NCI-H510A treated with DMSO at 0.1 percent for 48 hours (cell line): Measurements from ENCODE around the gene SCN1A.
"Not testable (repeated sequence)": the region's sequence is repeated elsewhere in the genome, so short reads cannot be mapped to it uniquely, and the experiment has no call there.

ENCODE experiments used
- DNase-seq: peaks from one replicate; lab custom pipeline; 2025; lab: John Stamatoyannopoulos, UW

The SCN1A gene

DNA sequence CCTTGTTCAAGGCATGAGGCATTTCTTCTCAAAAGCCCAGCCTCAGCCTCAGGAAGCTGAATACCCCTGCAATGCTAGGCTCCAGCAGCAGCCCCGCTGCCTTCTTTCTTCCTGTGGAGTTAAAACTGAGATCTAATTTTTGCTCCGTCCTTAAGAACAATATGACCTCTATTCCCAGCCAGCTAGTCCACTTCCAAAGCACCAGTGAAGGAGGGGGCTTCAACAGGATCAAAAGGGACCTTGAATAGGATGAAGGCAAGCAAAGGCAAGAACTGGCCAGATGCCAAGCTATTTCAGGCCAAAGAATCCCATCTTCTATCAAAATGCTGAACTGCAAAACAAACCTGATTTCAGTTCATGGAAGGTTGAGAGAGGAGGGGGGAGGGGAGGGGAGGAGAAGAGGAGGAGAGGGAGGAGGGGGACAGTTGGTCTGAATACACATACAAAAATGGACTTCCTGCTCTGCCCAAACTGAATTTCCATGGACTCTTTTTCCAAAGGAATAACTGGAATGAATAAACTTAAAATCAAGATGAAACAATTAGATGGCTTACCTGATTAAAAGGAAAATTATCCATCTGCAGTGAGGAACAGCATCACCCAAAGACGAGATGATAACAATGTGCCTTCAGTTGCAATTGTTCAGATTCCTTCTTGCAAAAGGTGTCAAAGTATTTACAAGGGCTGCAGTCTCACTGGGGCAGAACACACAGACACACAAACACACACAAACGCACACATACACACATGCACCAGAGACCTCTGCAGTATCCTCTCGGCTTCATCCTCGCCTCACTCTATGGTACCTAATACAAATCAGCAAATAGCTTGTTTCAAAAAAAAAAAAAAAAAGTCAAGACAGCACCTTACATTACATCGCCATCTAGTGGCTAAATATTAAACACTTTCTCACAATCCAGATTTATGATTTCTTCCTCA lies at the start of gene SCN1A:
Gene SCN1A, minus strand, starts transcription at position 804 of the 939 bp plus-strand sequence. CDS start 54,399 bp downstream, outside the sequence.
- DNase-seq = peak; percentile 46

DNA sequence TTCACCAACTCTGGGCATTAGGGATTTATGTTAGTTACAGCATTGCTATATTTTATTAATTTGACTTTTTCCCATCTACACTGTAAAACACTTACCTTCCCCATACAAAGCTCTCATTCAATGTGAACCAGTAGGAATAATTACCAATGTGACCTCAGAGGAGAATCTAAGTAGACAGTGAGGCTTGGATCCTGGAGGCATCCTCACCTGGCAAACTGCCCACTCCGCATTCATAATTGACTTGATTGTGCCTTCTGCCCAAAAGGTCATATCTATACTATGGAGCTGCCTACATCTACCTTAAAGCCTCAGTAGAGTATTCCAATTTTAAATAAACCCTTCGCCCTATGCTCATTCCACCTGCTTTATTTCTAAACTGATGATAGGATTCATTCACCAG lies 45.4 kb upstream of the SCN1A start:
- no peak for DNase-seq

DNA sequence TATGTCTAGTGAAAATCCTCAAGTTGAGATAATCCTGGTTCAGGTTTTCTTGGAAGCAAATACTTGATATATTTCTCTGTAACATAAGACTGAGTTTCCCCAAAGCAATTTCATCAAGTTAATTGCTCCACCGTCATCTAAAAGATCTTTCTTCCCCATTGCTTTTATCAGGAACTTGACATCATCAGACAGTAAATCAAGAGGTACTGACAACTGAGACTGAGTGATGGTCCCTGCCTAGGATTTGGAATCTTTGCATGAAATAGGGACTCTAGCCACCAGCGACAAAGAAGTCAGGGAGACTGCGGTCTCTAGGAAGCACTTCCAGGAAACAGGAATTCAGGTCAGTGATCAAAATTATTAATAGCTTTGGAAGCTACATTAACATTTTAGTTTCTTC lies 43.4 kb upstream of the SCN1A start:
- DNase-seq = no peak

DNA sequence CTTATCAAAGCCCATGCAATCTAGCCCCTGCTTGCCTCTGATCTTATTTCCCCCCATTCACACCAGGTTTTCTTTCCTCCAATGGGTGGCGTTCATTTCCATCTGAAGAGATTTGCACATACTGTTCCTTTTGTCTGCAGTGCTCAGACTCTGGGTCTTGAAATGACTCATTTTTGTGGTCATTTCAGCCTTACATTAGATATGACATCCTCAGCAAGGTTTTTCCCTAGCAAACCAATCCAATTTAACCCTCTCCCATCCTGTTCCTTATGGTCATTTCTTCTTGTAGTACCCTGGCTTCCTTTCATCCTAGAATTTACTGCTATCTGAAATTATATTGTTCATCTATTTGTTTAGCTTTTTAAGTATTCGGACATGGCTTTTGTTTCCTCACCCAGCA lies 42.5 kb upstream of the SCN1A start:
- no peak for DNase-seq

DNA sequence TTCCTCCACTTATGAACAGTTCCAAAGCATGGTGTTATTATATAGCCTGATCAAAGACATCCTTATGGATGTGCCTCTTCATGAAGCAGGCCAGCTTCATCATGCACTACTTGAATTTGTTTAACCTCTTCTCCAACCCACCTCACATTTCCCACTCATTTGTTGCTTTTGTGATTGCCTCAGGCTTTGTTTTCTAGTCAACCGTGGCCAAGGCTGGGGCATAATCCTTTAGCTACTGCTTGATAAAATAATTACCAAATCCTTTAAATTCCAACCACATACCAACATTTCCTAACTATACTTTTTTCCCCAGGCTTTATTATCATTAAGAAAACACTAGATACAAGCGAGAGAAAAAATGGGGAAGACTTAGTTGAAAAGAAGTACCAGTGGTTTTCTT lies 39.6 kb upstream of the SCN1A start:
- DNase-seq = no peak

DNA sequence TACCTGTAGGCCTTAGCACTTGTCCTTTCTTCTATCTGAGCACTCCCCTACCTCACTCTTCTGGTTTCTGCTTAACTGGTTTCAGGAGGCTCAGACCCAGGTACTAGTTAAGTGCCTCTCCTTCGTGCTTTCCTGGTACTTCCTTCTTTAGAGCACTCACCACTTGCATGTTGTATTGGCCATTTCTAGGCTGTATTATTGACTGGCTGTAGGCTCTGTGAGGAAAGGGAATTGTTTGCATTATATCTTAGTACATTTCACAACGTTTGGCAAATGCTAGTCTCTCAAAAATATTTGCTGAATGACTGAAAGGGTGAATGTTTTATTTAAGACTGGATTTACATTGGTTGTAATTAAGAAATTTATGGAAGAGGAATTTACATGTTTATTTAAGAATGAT lies 36.0 kb upstream of the SCN1A start:
- no peak for DNase-seq

DNA sequence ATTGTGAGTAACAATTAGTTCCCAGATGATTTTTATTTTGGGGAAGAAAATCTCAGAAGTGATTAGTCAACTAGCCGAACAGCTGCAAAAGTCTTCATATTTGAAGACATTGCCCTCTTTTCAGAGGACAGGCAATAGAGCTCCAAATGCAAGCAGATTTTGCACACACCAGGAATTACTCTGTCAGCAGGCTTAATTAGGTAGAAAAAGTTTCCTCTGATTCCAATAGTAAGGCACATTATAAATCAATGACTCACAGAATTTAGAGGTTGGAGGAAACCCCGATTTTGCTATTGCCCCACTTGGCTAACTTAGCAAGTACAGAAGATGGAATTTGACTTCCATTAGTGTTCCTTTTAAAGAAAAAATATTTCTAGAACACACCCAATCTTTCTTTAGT lies 30.7 kb upstream of the SCN1A start:
- no peak for DNase-seq

DNA sequence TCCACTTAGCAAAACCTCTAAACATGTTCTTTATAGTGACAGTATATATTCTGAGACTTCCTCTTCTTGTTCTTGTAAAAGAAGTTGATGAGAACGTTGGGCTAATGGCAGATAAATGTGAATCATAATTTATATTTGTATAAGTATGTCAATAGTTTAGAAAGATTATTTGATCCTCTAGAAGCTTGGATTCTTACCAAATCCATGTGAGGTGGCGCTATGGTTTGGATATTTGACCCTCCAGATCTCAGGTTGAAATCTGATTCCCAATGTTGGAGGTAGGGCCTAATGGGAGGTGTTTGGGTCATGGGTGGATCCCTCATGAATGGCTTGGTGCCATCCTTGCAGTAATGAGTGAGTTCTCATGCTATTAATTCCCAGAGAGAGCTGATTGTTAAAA lies 29.8 kb upstream of the SCN1A start:
- DNase-seq = no peak

DNA sequence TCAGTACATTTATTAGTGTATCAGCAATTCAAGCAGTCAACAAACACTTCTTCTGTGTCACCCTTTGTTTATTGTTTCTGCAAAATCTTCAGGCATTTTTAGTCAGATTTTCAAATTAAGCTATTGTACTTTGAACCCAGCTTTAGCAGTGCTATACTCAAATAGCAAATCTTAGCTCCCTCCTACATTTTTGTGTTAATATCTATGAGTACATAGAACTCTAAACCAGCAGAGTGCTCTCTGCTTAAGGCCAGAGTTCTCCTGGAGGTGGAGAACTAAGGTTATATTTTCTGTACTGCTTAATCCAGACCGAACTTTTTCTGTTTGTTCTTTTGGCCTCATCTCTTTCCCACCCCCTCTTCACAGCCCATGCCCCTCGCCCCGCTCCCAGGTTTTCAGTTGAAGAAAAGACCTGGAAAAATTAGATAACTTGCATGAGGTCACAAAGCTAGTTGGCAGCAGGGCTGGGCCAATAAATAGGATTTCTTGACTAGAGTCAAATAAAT lies 29.2 kb upstream of the SCN1A start:
- no peak for DNase-seq

DNA sequence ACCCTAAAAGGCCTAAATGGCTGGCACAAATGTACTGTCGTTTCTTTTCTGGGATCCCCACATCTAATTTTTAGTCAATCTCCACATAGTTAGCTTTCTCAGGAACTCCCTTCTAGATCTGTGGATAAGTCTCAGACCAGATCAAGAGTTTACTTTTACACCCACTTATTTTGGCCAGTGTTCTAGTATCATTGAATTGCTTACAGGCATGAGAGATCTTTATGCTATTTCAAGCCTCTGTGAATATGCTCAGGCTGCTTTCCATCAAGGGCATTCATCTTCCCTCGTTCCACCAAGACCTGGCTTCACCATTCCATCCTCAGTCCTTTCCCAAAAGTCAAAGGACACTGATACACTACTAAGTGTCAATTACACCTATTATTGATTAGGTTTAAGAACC lies 27.8 kb upstream of the SCN1A start:
- no peak for DNase-seq

DNA sequence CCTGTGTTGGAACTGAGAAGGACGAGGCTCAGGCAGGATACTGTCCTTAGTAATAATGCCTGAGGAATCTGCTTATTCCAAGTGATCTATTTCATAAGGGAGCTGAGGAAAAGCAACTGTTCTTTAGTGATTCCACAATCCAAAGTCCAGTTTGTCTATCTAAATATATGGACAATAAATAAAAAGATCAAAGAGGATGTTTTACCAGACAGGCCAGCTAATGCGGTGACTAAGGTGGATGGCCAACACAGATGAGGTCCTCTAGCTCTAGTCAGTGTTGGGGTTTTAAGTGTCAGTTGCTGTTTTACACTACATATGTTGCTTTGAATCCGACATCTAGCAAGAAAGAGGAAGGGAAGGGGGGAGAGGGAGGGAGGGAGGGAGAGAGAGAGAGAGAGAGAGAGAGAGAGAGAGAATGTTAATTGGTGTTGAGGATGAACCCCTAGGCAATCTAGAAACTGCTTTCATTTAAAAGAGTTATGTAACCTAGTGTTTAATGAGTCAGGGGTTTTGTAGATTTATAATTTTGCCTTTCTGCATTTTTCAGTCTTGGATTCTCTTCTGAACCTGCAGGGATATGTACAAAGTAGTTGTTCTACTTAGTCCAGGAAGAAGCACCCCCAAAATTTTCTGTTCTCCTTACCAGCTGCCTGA lies 27.0 kb upstream of the SCN1A start:
- no peak for DNase-seq

DNA sequence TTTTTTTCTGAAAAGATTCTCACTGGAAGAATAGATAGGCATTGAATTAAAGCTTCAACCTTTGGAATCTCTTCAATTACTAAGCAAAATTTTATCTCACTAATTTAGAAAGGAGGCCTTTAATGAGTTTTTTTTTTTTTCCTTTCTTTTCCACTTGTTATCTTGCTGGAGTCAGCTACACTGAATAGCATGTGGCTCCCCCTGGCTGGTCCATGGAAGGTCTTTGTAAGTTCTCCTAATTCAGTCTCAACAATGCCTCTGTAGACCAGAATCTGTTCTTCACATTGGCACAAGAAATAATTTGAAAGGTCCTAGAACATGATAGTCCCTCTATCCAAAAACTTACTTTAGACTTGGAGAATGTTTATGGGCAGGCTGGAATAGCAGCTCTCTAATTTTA lies 24.2 kb upstream of the SCN1A start:
- DNase-seq = no peak

DNA sequence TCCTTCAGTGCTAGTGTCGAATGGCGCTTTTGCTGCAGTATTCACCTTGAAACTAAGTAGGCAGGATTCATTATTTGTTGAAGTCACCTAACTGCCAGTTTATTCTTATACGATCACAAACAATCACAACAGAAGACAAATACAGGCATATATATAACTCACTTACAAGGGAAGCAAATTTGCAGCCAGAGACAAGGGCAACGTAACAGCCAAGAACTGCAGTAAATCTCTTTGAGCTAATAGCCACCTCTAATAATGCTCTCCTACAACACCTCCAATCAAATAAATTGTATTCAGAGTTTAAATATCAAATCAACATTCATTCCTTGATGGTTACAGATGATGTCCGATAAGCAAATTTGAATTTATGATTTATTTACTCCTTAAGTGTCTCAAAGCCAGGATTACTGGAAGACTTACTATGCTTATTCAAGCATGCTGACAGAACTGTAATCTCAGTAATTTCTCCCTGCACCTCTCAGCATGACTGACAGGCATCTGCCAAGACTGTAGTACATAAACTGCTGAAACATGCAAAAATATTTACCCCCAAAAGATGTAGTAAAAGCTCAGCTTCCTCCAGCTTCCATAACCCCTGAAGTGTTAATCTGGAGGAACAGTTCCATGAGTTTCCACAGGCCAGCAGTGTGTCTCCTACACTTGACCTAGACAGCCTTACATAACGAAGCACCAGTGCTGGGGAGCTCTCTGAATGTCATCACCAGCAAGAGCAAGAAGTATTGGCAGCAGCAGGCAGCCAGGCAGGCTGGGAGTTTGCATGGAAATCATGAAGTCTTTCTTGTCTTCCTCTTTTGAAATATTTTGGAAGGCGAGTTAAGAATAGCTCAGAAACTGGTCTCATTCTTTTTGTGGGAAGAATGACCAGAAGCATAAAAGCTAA lies 20.9 kb upstream of the SCN1A start:
- no peak for DNase-seq

DNA sequence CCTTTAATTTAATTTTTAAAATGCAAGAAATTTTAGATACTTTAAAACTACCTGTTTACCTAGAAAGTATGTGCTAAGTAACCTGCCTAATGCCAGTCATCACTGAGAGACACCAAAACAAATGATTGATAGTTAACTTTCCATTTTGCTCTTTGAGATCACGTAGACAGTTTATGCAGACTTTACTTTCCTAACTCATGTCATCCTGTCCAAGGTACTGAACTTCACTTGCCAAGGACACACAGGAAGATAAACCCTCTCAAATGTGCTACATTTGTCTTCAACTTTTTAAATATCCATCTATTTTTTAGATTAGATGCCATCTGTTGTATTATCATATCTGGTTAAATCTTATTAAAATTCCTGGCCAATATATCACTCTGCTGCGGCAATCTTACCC lies 20.1 kb upstream of the SCN1A start:
- no peak for DNase-seq

DNA sequence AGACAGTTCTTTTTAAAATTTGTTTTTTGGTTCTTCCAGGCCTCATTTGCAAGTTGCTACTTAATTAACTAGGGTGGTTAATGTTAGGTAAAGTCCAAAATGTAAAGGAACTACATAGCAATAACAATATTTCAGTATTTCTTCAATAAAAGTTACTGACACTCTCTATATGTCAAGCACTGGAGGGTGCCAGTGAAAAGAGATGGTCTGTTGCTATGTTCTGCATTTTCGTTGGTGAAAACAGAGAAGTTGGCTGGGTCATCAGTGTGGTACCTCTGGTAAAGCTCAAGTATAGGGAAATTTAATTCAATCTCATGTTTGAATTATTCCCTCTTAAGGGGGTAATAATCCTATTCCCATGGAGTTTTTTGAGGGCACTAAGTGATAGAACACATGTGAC lies 16.3 kb upstream of the SCN1A start:
- DNase-seq = no peak

DNA sequence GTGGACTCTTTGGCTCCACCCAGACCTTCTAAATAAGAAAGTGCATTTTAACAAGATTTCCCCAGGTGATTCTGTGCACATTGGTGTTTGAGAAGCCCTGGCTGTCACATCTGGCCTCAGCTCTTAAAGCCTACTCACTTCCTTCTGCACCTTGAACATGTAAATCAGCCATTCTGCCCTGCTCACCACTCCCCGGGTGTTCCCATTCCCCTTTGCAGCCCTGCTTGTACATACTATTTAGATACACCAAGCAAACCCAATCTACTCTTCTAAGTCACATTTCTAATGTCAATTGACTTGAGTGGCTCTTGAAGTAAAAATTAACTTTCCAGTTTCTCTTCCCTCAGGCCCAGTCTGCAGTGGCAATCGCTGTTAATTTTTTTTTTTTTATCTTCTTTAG lies 13.1 kb upstream of the SCN1A start:
- DNase-seq = no peak

DNA sequence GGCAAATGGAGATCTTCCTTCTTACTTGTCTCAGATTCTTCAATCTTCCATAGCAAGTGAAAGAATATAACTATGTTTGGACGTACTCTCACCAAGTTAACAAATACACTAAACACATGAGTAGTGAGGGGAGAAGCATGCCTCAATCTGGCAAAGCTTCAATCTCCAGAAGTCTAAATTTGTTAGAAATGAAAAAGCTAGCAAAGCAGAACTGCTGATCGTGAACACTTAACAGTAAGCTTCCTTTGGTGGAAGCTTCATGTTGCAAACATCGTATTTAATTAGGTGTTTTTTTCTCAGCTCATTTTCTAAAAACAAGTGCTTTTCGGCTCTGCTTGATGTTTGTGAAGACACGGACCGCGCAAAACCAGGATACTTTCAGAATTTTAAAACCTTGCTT lies 12.7 kb upstream of the SCN1A start:
- no peak for DNase-seq

DNA sequence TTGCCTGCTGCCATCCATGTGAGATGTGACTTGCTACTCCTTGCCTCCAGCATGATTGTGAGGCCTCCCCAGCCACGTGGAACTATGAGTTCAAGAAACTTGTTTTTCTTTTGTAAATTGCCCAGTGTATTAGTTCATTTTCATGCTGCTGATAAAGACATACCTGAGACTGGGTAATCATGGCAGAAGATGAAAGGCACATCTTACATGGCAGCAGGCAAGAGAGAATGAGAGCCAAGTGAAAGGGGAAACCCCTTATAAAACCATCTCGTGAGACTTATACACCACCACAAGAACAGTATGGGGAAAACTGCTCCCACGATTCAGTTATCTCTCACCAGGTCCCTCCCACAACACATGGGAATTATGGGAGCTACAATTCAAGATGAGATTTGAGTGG lies 11.7 kb upstream of the SCN1A start:
- not testable (repeated sequence) for DNase-seq

DNA sequence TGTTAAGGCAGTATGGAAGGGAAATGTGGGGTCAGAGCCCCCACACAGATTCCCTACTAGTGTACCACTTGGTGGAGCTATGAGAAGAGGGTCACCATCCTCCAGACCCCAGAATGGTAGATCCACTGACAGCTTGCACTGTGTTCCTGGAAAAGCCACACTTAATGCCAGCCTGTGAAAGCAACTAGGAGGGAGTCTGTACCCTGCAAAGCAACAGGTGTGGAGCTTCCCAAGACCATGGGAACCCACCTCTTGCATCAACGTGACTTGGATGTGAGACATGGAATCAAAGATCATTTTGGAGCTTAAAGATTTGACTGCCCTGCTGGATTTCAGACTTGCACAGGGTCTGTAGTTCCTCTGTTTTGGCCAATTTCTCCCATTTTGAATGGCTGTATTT lies 10.8 kb upstream of the SCN1A start:
- DNase-seq = no peak

DNA sequence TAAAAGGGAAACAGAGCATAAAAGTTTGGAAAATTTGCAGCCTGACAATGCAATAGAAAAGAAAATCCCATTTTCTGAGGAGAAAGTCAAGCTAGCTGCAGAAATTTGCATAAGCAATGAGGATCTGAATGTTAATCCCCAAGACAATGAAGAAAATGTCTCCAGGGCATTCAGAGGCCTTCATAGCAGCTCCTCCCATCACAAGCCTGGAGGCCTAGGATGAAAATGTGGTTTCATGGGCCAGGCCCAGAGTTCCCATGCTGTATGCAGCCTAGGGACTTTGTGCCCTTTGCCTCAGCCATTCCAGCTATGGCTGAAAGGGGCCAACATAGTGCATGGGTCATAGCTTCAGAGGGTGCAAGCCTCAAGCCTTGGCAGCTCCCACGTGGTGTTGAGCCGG lies 10.3 kb upstream of the SCN1A start:
- DNase-seq = no peak

DNA sequence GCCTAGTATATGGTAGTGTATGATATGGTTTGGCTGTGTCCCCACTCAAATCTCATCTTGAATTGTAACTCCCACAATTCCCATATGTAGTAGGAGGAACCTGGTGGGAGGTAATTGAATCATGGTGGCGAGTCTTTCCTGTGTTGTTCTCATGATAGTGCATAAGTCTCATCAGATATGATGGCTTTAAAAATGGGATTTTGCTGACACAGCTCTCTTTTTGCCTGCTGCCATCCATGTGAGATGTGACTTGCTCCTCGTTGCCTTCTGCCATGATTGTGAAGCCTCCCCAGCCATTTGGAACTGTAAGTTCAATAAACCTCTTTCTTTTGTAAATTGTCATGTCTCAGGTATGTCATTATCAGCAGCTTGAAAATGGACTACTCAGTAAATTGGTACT lies 9.5 kb upstream of the SCN1A start:
- DNase-seq = no peak

DNA sequence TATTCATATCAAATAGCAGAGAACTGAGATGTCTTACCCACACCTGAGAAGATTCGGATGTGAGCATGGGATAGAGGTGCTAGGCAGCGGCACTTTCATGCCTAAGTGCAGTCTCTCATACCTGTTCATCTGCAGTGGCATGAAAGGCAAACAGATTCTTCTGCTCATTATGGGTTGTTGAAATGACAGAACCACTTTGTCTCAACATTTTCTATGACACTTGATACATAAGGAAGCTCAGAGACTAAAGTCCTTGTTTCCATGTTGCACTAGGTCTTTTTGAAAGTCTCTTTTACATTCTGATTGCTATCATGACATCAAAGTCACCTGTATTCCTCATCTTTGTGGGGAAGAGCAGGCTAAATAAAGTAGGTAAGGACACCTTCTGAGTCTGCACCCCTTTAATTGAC lies 8.0 kb upstream of the SCN1A start:
- DNase-seq = no peak
